Calu3 (cell line): Measurements from ENCODE around the gene DDX41. TPM values are rescaled to one million over a fixed set of nuclear protein-coding genes. Genes with fewer than 3 reads are reported as not detected.

Experiments used
- BruUV-seq: library from RNA; stranded (reverse); fragments of 400-500 nt; replicated peaks from 2 replicates; lab custom pipeline; 2021; lab: Mats Ljungman, UMichigan
- CTCF ChIA-PET: fragments of 300-600 bp; sonication (Branson Sonifier 250); formaldehyde crosslinking; loops from one replicate; lab custom pipeline; 2022; ENCODE audit warnings: antibody characterized with exemption; lab: Charles Lee
- DNase-seq: peaks from one replicate; pipeline ENCODE4 v3.0.0; 2022
- H3K27ac Mint-ChIP-seq: one replicate; pipeline ENCODE4 v1.8.0; 2022; ENCODE audit warnings: mixed read lengths; ENCODE audit not compliant: unreplicated experiment
- H3K27me3 Mint-ChIP-seq: one replicate; pipeline ENCODE4 v1.8.0; 2022; ENCODE audit warnings: mixed read lengths; ENCODE audit not compliant: unreplicated experiment
- H3K36me3 Mint-ChIP-seq: one replicate; pipeline ENCODE4 v1.8.0; 2022; ENCODE audit warnings: mild to moderate bottlenecking, moderate library complexity, mixed read lengths; ENCODE audit not compliant: insufficient read depth, unreplicated experiment
- H3K4me1 Mint-ChIP-seq: one replicate; pipeline ENCODE4 v1.8.0; 2022; ENCODE audit warnings: mild to moderate bottlenecking, low read depth, mixed read lengths; ENCODE audit not compliant: unreplicated experiment
- H3K4me3 Mint-ChIP-seq: one replicate; pipeline ENCODE4 v1.8.0; 2022; ENCODE audit warnings: mild to moderate bottlenecking, low read depth, moderate library complexity, mixed read lengths; ENCODE audit not compliant: unreplicated experiment
- H3K9me3 Mint-ChIP-seq: one replicate; pipeline ENCODE4 v1.8.0; 2022; ENCODE audit warnings: low read depth, mixed read lengths; ENCODE audit not compliant: unreplicated experiment
- CTCF ChIP-seq: fragments of 200-600 bp; IDR thresholded peaks from one replicate; pipeline ENCODE4 v1.8.0; 2022; ENCODE audit warnings: antibody characterized with exemption; ENCODE audit not compliant: unreplicated experiment
- intact Hi-C: fragments of 100-400 bp; cut with micrococcal nuclease; formaldehyde crosslinking; loops from one replicate; pipeline ENCODE4 v1.10.0; 2022; ENCODE audit not compliant: unreplicated experiment
- total RNA-seq: library from RNA; stranded (reverse); gene quantifications from 2 replicates; pipeline ENCODE4 v1.2.3, GENCODE V29; 2022

DDX41 gene
- total RNA-seq, 1 experiment from 2014 or later, result 101 TPM

GRCh38 chr5:177473443-177474001 is 43.2 kb downstream of the DDX41 start, which contains the start of gene DBN1:
Gene DBN1, minus strand, starts transcription at chr5:177473634. Its CDS starts 113 bp downstream, at chr5:177473521.
- H3K4me1 Mint-ChIP-seq, result peaks cover 35% of the 10 kb centered on the region
- H3K9me3 Mint-ChIP-seq, result no peaks in the 10 kb centered on the region
- H3K27me3 Mint-ChIP-seq, result no peaks in the 10 kb centered on the region
- peak; percentile 72 for DNase-seq
- peak within 1 kb of the TSS; percentile 25 for H3K27ac Mint-ChIP-seq
- CTCF ChIA-PET, result interaction anchor here (1.1 to 1.8 kb wide), 2 partner anchors 16 to 18 kb away, joined by 4 to 7 read pairs; no protein-coding TSS in a partner anchor
- no peak for TF ChIP-seq CTCF
- intact Hi-C loops, result no loop called here
- peak within 1 kb of the TSS; percentile 76 for H3K4me3 Mint-ChIP-seq
- peaks cover 85% of the 10 kb centered on the region for H3K36me3 Mint-ChIP-seq
- BruUV-seq, result no TSS peak

DNA sequence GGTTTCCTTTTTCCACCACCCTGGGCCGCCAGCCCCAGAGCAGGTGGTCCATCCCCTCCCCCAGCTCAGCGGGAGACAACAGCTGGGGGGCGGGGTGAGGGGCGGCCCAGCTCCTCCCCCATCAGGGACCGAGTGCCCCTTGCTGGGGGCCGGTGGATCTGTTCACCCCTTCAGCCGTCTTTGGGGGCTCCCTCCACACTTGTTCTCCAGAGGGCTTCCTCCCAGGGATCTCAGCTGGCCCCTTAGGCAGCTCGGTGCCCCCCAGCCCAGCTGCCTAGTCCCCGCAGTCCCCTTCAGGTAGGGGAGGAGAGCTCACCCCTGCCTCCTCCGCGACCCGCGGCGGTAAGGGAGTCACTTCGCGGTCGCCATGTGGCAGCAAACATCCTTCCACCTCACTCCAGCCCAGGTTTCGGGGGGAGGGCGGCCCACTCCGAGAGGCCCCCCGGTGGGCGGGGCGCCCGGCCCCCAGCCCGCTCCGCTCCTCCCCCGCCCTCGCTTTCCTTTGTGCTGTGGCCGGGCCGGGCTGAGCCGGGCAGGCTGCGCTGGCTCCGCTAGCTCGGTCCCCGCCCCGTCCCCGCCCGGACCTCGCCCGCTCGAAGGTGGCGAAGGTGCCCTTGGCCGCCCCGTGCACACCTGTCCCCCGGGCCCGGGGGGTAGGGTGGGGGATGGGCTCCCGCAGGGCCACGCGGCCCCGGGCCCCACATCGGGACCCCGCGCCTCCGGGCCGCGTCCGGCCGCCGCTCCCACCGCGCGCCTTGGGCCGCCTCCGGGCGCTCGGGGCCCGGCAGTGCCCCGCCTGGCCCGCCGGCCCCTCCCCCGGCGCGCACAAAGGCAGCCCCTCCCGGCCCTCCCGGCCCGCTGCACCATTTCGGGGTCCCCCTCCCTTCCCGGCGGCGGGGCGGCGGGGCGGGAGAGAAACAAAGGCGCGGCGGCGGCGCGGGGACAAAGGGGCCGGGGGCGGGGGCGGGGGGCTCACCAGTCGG is 44.0 kb downstream of the DDX41 start:
- Mint-ChIP-seq H3K27ac (peak overlapping the region; percentile 18), H3K36me3 (peaks cover 83% of the 10 kb centered on the region), H3K4me1 (peaks cover 27% of the 10 kb centered on the region), H3K9me3 (no peaks in the 10 kb centered on the region), H3K4me3 (peak overlapping the region; percentile 76), H3K27me3 (no peaks in the 10 kb centered on the region)
- intact Hi-C loops, result no loop called here
- CTCF ChIA-PET, result interaction anchor here (1.1 to 2.4 kb wide), 6 partner anchors 15 to 71 kb away, joined by 4 to 11 read pairs (median 6); partner anchors contain the start of gene PDLIM7
- TF ChIP-seq CTCF, result no peak
- no TSS peak for BruUV-seq
- DNase-seq, result peak; percentile 63

DNA sequence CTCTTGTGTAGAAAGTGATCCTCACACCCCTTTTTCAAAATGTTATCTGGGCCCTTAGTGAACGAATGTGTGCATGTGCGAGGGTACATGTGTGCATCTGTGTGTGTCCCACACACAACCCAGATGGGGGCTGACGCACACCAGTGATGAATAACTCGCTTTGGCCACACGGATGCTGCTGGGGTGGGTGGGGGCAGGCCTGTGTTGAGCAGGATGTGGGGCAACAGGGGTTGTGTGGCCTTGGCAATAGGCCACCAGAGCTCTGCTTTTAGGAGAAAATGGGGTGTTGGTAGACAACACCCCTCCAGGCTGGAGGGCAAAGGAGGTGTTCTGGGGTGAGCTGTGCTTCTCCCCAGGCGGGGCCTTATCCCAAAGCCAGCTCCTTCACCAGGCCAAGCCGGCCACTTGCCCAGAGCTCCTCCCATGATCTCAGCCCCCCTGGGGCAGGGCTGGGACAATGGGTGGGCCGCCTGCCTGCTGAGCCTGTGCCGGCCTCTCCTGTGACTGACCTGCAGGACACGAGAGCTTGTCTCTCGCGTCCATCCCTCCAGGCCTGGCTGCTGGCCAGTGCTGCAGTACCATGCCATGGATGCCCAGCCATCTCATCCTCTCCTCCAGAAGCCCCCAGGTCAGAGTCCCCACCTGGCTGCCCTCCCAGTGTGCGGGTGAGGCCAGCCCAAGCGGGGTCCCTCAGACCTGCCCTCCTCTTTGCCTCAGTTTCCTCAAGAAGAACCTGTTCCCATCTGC is 45.0 kb downstream of the DDX41 start:
- BruUV-seq, result TSS peak; percentile 85
- H3K4me3 Mint-ChIP-seq, result peak overlapping the region; percentile 76
- H3K9me3 Mint-ChIP-seq, result no peaks in the 10 kb centered on the region
- peaks cover 87% of the 10 kb centered on the region for H3K36me3 Mint-ChIP-seq
- intact Hi-C loops, result no loop called here
- TF ChIP-seq CTCF, result no peak
- CTCF ChIA-PET, result interaction anchor here (1.4 to 2.4 kb wide), 5 partner anchors 17 to 70 kb away, joined by 4 to 11 read pairs (median 7); partner anchors contain the start of gene PDLIM7
- DNase-seq, result no peak
- peaks cover 26% of the 10 kb centered on the region for H3K4me1 Mint-ChIP-seq
- peak overlapping the region; percentile 18 for H3K27ac Mint-ChIP-seq
- H3K27me3 Mint-ChIP-seq, result no peaks in the 10 kb centered on the region
